RKO (cell line): ENCODE measurements around the gene TNPO2.

Source experiments
- DNase-seq: peaks from one replicate; pipeline ENCODE4 v3.0.0-alpha.2; 2016; ENCODE audit warnings: low spot score

The TNPO2 gene

GRCh38 chr19:12676384-12676792, 47.3 kb downstream of the TNPO2 start:
- DNase-seq: peak; percentile 75

DNA sequence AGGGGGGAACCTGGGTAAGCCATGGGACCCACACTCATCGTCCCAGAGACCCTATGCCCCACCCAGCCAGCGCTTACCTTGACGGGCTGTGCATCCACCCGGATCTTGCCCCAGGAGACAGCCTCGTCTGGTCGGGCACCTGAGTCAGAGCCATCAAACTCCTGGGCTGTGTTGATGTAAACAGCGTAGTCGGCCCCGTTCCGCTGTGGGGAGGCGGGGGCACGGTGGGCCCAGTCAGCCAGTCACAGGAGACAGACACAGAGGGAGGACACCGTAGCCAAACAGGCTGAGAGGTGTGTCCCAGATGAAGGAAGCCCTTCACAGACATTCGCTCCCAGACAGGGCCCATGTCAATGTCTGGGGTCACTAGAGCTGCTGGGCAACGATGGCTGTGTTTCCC, 47.8 kb downstream of the TNPO2 start:
- no peak for DNase-seq

DNA sequence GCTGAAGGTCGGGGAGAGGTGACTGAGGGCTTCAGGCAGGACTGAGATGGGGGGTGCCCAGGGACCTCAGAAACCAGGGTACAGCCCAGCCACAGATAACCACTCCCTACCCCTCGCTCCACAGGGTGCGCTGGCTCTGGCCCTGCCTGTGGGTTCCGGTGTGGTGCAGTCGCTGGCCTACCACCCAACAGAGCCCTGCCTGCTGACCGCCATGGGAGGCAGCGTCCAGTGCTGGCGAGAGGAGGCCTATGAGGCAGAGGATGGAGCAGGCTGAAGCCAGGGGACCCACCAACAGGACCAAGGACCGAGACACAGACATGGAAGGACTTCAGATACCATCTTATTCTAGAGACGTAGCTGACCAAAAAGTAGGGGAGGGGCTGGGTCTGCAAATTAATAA, 48.3 kb downstream of the TNPO2 start:
- no peak for DNase-seq

DNA sequence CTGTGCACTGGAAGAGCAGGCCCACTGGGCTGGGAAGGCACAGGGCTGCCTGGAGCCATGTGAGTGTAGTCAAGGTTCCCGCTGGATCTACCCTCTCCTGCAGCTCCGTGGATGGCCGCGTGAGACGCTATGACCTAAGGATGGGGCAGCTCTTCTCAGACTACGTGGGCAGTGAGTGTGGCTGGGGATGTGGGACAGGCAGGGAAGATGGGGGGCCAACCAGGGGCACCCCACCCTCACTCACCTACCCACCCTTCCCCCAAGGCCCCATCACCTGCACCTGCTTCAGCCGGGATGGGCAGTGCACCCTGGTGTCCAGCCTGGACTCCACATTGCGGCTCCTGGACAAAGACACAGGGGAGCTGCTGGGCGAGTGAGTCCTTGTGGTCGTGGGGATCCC, 51.0 kb downstream of the TNPO2 start:
- no peak for DNase-seq

DNA sequence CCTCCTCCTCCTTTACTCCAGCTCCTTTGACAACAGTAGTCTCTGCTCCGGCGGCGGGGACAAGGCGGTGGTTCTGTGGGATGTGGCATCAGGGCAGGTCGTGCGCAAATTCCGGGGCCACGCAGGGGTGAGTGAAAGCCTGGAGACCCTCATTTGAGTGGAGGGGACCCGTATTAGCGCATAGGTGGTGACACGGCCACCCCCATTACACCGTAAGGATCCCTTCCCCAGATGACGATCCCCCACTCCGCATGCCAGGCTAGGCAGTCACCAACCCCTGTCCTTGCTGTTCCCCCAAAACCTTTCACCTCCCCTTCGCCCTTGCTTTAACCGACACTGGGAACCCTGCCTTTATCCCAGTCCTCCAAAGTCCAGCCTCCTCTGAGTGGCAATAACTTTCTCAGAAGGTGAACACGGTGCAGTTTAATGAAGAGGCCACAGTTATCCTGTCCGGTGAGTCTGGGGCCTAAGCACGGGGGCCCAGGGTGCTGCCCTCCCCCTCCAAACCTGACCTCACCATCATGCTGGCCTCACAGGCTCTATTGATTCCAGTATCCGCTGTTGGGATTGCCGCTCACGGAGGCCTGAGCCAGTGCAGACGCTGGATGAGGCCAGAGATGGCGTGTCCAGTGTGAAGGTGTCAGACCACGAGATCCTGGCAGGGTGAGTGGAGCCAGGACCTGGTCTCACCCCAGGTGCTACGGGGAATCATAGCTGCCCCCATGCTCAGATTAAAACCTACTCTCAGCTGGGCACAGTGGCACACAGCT, 53.4 kb downstream of the TNPO2 start:
- peak; percentile 51 for DNase-seq

- DNase-seq: peak; percentile 88
Measured at GRCh38 chr19:12669270-12670158, 54.2 kb downstream of the TNPO2 start.

DNA sequence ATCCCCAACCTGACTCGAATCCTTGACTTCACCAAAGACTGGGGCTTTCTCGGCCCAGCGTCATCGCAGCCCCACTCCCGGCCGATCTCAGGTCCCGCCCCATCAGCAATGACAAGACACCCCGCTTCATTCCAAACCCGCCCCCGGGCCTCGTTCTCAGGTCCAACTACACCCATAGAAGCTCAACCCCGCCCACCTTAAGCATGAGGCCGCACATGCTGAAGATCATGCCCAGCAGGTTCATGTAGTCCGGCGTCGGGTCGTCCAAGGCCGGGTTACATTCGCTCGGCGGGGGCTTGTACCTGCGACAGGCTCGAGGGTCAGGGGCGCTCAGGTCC, 54.8 kb downstream of the TNPO2 start:
- DNase-seq: peak; percentile 82

DNA sequence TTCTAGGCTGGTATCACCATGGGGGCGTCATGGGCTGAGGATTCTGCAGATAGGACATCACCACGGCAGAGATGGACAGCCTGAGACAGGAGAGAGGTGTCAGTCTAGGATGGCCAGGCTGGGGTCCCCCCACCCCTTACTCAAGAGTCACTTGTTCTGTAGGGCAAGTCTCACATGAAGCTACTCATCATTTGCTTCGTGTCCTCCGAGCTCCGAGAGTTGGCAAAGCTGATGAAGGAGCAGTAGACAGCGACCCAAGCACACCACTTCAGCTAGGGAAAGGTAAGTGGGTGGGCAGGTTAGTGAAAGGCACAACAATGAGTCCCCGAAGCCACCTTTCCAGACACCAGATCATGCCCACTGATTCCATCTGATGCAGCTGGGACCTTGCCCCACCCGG, 55.4 kb downstream of the TNPO2 start:
- no peak for DNase-seq

DNA sequence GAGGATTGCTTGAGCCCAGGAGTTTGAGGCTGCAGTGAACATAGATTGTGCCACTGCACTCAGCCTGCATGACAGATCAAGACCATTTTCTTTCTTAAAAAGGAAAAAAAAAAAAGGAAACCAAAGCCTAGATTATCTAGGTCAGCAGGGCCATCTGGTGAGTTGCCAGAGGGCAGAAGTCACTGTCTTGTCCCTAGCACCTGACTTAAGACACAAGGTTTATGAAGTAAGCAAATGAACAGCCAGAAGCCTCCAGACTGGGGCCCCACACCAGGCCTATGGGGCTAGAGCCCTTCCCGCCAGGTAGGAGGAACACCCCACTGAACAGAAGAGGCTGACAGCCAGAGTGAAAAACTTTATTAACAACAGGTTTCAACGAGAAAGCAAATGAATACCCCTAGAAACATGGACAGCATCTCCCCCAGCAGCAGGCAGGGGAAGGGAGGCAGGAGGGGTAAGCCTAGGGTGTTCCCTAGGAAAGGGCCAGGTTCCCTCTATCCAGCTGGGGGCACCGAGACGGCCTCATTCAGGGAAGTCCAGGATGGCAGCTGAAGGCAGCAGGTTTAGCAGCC, 55.9 kb downstream of the TNPO2 start:
- DNase-seq: no peak

DNA sequence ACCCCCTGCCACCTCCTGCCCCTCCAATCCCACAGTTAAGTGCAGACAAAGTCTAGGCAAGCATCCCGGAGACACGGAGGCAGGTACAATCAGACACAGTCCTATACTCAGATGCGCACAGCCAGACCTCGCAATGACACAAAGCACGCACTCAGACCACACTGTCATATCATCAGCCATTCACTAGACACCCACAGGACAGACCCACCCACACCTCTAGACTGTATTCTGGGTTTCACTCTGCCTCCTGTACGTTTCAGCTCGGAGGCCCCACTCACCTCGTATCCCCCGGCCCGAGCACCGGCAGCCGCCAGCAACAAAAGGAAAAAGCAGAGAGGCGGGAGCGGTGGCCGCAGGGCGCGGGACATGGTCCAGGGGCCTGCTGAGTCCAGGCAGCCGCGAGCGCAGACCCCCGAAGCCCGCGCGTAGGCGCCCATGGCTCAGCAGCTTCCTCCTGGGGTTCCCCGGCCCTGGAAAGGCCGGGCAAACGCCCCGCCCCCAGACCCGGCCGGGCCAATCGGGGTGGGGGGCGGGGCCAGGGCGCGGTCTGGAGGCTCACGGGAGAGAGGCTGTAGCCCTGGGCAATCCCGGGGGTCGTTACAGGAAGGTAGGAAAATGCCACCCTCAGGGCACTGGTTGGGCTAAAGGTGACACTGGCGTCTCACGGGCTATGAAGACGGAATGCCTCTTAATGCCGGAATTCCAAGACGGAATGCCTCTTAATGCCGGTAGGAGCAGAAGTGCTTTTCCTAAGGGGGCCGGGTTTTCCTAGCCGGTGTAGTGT, 57.3 kb downstream of the TNPO2 start, which contains the start of the genes MAN2B1 and WDR83:
Gene MAN2B1, minus strand, starts transcription at position 478 of the 784 bp plus-strand sequence. Its CDS starts 41 bp downstream, at position 437.
Gene WDR83, plus strand, starts transcription at position 543 of the 784 bp plus-strand sequence. CDS start 2,984 bp downstream, outside the sequence.
- DNase-seq: peak; percentile 76

- DNase-seq: peak; percentile 45
Measured at GRCh38 chr19:12665671-12666264, 58.0 kb downstream of the TNPO2 start.

DNA sequence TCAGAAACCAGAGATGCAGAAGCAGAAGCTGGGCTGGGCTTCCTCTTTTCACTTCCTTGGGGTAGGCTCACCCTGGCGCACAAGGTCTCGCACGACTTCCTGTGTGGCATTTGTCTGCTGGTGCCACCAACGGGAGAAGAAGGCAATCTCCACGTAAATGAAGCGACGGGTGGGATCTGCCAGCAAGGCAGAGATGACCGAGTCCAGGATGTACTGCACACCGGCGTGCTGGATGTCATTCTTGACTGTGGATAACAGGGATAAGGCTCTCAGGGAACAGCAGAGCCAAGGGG, 58.5 kb downstream of the TNPO2 start:
- no peak for DNase-seq

GRCh38 chr19:12664406-12665280, 59.1 kb downstream of the TNPO2 start:
- peak; percentile 65 for DNase-seq

- DNase-seq: no peak
Measured at GRCh38 chr19:12660980-12661379, 62.8 kb downstream of the TNPO2 start.

- DNase-seq: no peak
Measured at GRCh38 chr19:12657966-12658365, 65.8 kb downstream of the TNPO2 start.

GRCh38 chr19:12656899-12657571, 66.7 kb downstream of the TNPO2 start:
- DNase-seq: no peak

DNA sequence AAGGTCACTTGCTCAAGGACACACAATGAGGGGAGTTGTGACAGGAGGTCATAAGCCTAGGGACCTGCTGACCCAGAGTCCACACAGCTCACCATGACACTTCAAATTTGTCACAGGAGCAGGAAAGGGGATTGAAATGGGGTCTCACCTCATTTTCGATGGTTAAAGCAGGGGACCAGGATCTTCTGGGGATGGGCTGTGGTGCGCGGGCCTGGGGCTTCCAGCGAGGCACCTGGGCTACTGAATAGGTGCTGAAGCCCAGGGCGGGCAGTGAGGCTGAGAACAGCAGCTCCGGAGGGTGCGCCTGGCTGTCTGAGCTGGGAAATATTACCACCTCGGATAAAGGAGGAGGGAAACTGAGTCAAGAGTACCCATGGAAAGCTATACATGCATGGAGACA, 68.2 kb downstream of the TNPO2 start:
- no peak for DNase-seq

- no peak for DNase-seq
Measured at GRCh38 chr19:12652219-12652618, 71.5 kb downstream of the TNPO2 start.

- DNase-seq: no peak
Measured at GRCh38 chr19:12649941-12650340, 73.8 kb downstream of the TNPO2 start.
